ENCODE measurements around the gene STAC2. TPM values are rescaled to one million over a fixed set of nuclear protein-coding genes. Genes with fewer than 3 reads are reported as not detected.

Gene STAC2
- total and polyA plus RNA-seq, 2 of the 13 experiments (the other 11 are each of a cell fraction or from before 2014, with no cell fraction given) = not detected

GRCh38 chr17:39170109-39170508 lies 55.6 kb downstream of the STAC2 start:
- Histone ChIP-seq H2AFZ (ENCODE audit: low read length) (no peak overlapping the region), H3K9ac (ENCODE audit: insufficient read depth, low read depth, low read length) (no peak overlapping the region), H3K36me3 (replicated peaks in 1 of 2; ENCODE audit: control insufficient read depth in 1 of 2, insufficient read depth in 2 of 2, low read length in 2 of 2) (no peaks in the 10 kb centered on the region), H4K20me1 (ENCODE audit: insufficient read depth, low read length) (no peaks in the 10 kb centered on the region; the same call in 1 of the 2 replicates), H3K4me1 (ENCODE audit: insufficient read depth, low read length) (0 out of 2 replicates have a peak, but pooled peaks cover under 1% of the 10 kb centered on the region), H3K9me3 (ENCODE audit: low read length) (no peaks in the 10 kb centered on the region), H3K27ac (ENCODE audit: extremely low read length, insufficient read depth, low read length) (no peak overlapping the region), H3K4me3 (replicated peaks in 1 of 3; ENCODE audit: insufficient read depth in 1 of 3, low read depth in 2 of 3, low read length in 3 of 3) (no peak overlapping the region), H3K27me3 (ENCODE audit: control insufficient read depth in 1 of 2, insufficient read depth in 2 of 2, low read length in 2 of 2) (peaks cover 4 to 23% of the 10 kb centered on the region in 2 experiments; a peak in 4 of 5 replicates), H3K4me2 (ENCODE audit: low read depth, low read length) (no peak overlapping the region), H3K79me2 (ENCODE audit: insufficient read depth, low read length) (no peaks in the 10 kb centered on the region)
- ATAC-seq (no peak), DNase-seq (ENCODE audit: low spot score) (no peak), FAIRE-seq (no peak)
- in situ Hi-C loops (cut with HindIII; ENCODE audit: extremely low pct_ligation_motif_present, low pct_unique_long_range_greater_than_20kb) = loop anchor here (25.0 kb wide), 1 partner anchor 408 kb away; the partner anchor contains the start of gene PSMB3
- ChIA-PET CTCF (ENCODE audit: low intra/inter-chr PET ratio, low total read pairs) (no interaction called here), POLR2A (no interaction called here)
- WGBS (ENCODE audit: low lambda C conversion rate) = 3% methylated on average over 4 of the region's 4 CpGs
- no TSS peak for BruUV-seq (replicated peaks)
- intact Hi-C loops (cut with micrococcal nuclease; ENCODE audit: unreplicated experiment) = no loop called here
- no peak for TF ChIP-seq NR2F1 (CRISPR knock-in tag; IDR thresholded peaks at IDR 0.05)
- no peak for TF ChIP-seq CENPBD1 (CRISPR knock-in tag; IDR thresholded peaks at IDR 0.05; ENCODE audit: borderline replicate concordance, low read depth)
- no peak for TF ChIP-seq POLR2G (IDR thresholded peaks at IDR 0.05; ENCODE audit: low read depth, low read length)
- no peak for TF ChIP-seq ZNF563 (CRISPR knock-in tag; IDR thresholded peaks at IDR 0.05)
- TF ChIP-seq USF2 (IDR thresholded peaks at IDR 0.05; ENCODE audit: low read depth, low read length) = no peak
- no peak for TF ChIP-seq USF2 (CRISPR knock-in tag; IDR thresholded peaks at IDR 0.05; ENCODE audit: borderline replicate concordance)
- TF ChIP-seq ZNF256 (CRISPR knock-in tag; conservative IDR thresholded peaks at IDR 0.05) = no peak
- no peak for TF ChIP-seq ZSCAN20 (CRISPR knock-in tag; IDR thresholded peaks at IDR 0.05; ENCODE audit: borderline replicate concordance)
- TF ChIP-seq TGIF2 (CRISPR knock-in tag; IDR thresholded peaks at IDR 0.05) = no peak
- no peak for TF ChIP-seq ZNF318 (CRISPR knock-in tag; IDR thresholded peaks at IDR 0.05)
- TF ChIP-seq ZNF703 (CRISPR knock-in tag; IDR thresholded peaks at IDR 0.05; ENCODE audit: borderline replicate concordance) = no peak
